IPS-15b (cell line): ENCODE data around the gene KCNQ1.

Experiments used
- H3K27me3 ChIP-seq: one replicate; pipeline ENCODE4 v1.6.1; 2013; ENCODE audit warnings: low read length; ENCODE audit not compliant: control insufficient read depth, insufficient read depth
- H3K36me3 ChIP-seq: one replicate; pipeline ENCODE4 v1.6.1; 2013; ENCODE audit warnings: low read length; ENCODE audit not compliant: control insufficient read depth, insufficient read depth
- H3K4me1 ChIP-seq: one replicate; pipeline ENCODE4 v1.6.1; 2013; ENCODE audit warnings: mild to moderate bottlenecking, low read length; ENCODE audit not compliant: control insufficient read depth, insufficient read depth
- H3K4me3 ChIP-seq: one replicate; pipeline ENCODE4 v1.5.1; 2013; ENCODE audit warnings: low read depth, low read length
- H3K9ac ChIP-seq: one replicate; pipeline ENCODE4 v1.6.1; 2013; ENCODE audit warnings: low read depth, mild to moderate bottlenecking, low read length
- H3K9me3 ChIP-seq: one replicate; pipeline ENCODE4 v1.6.1; 2013; ENCODE audit warnings: mild to moderate bottlenecking, low read length; ENCODE audit not compliant: control insufficient read depth, insufficient read depth

KCNQ1 gene

GRCh38 chr11:2701898-2702434 is 257.2 kb downstream of the KCNQ1 start:
- Histone ChIP-seq H3K9me3 (no peaks in the 10 kb centered on the region), H3K36me3 (peaks cover 3% of the 10 kb centered on the region), H3K9ac (no peak overlapping the region), H3K4me3 (no peak overlapping the region), H3K4me1 (peaks cover 6% of the 10 kb centered on the region), H3K27me3 (peaks cover 44% of the 10 kb centered on the region)

GRCh38 chr11:2702771-2703362 is 258.1 kb downstream of the KCNQ1 start:
- Histone ChIP-seq H3K36me3 (peaks cover 3% of the 10 kb centered on the region), H3K9me3 (no peaks in the 10 kb centered on the region), H3K4me3 (no peak overlapping the region), H3K4me1 (peaks cover 6% of the 10 kb centered on the region), H3K9ac (no peak overlapping the region), H3K27me3 (peaks cover 51% of the 10 kb centered on the region)

- Histone ChIP-seq H3K9ac (no peak overlapping the region), H3K36me3 (no peaks in the 10 kb centered on the region), H3K4me1 (peaks cover 6% of the 10 kb centered on the region), H3K27me3 (peaks cover 52% of the 10 kb centered on the region), H3K4me3 (no peak overlapping the region), H3K9me3 (no peaks in the 10 kb centered on the region)
Measured at GRCh38 chr11:2703363-2704141, 258.7 kb downstream of the KCNQ1 start.

- Histone ChIP-seq H3K4me3 (no peak overlapping the region), H3K4me1 (peaks cover 6% of the 10 kb centered on the region), H3K9me3 (no peaks in the 10 kb centered on the region), H3K9ac (no peak overlapping the region), H3K27me3 (peaks cover 52% of the 10 kb centered on the region), H3K36me3 (no peaks in the 10 kb centered on the region)
Measured at GRCh38 chr11:2704356-2704755, 259.5 kb downstream of the KCNQ1 start.

- H3K9me3 ChIP-seq: no peaks in the 10 kb centered on the region
- peaks cover 55% of the 10 kb centered on the region for H3K27me3 ChIP-seq
Measured at GRCh38 chr11:2704896-2705606, 260.2 kb downstream of the KCNQ1 start.

GRCh38 chr11:2706321-2706720 is 261.5 kb downstream of the KCNQ1 start:
- H3K9ac ChIP-seq: no peak overlapping the region
- H3K9me3 ChIP-seq: no peaks in the 10 kb centered on the region
- peaks cover 53% of the 10 kb centered on the region for H3K27me3 ChIP-seq
- H3K4me1 ChIP-seq: peaks cover 6% of the 10 kb centered on the region
- no peak overlapping the region for H3K4me3 ChIP-seq
- H3K36me3 ChIP-seq: no peaks in the 10 kb centered on the region

More at GRCh38 chr11:2704896-2705606, 260.2 kb downstream of the KCNQ1 start:
- no peak overlapping the region for H3K9ac ChIP-seq
- no peaks in the 10 kb centered on the region for H3K36me3 ChIP-seq
- H3K4me3 ChIP-seq: no peak overlapping the region
- peaks cover 6% of the 10 kb centered on the region for H3K4me1 ChIP-seq

- Histone ChIP-seq H3K4me3 (no peak overlapping the region), H3K9ac (no peak overlapping the region), H3K27me3 (peaks cover 47% of the 10 kb centered on the region), H3K9me3 (no peaks in the 10 kb centered on the region), H3K36me3 (no peaks in the 10 kb centered on the region), H3K4me1 (peaks cover 6% of the 10 kb centered on the region)
Measured at GRCh38 chr11:2707736-2708135, 262.9 kb downstream of the KCNQ1 start.

GRCh38 chr11:2708151-2708581 is 263.4 kb downstream of the KCNQ1 start:
- Histone ChIP-seq H3K4me1 (peaks cover 6% of the 10 kb centered on the region), H3K27me3 (peaks cover 45% of the 10 kb centered on the region), H3K4me3 (no peak overlapping the region), H3K9ac (no peak overlapping the region), H3K36me3 (no peaks in the 10 kb centered on the region), H3K9me3 (no peaks in the 10 kb centered on the region)

- no peaks in the 10 kb centered on the region for H3K36me3 ChIP-seq
- H3K9me3 ChIP-seq: no peaks in the 10 kb centered on the region
- no peak overlapping the region for H3K9ac ChIP-seq
- H3K4me1 ChIP-seq: peaks cover 3% of the 10 kb centered on the region
- peaks cover 44% of the 10 kb centered on the region for H3K27me3 ChIP-seq
- H3K4me3 ChIP-seq: no peak overlapping the region
Measured at GRCh38 chr11:2708757-2709281, 264.0 kb downstream of the KCNQ1 start.

GRCh38 chr11:2709429-2709828 is 264.6 kb downstream of the KCNQ1 start:
- Histone ChIP-seq H3K9me3 (no peaks in the 10 kb centered on the region), H3K4me3 (no peak overlapping the region), H3K4me1 (no peaks in the 10 kb centered on the region), H3K9ac (no peak overlapping the region), H3K36me3 (no peaks in the 10 kb centered on the region), H3K27me3 (peaks cover 39% of the 10 kb centered on the region)

GRCh38 chr11:2711161-2711560 is 266.4 kb downstream of the KCNQ1 start:
- Histone ChIP-seq H3K36me3 (no peaks in the 10 kb centered on the region), H3K27me3 (peaks cover 41% of the 10 kb centered on the region)

More at GRCh38 chr11:2711161-2711560, 266.4 kb downstream of the KCNQ1 start:
- H3K4me3 ChIP-seq: no peak overlapping the region
- H3K4me1 ChIP-seq: no peaks in the 10 kb centered on the region
- no peak overlapping the region for H3K9ac ChIP-seq
- no peaks in the 10 kb centered on the region for H3K9me3 ChIP-seq
